ENCODE measurements around the gene DHRSX.
"Not testable (repeated sequence)": the region's sequence is repeated elsewhere in the genome, so short reads cannot be mapped to it uniquely, and the experiment has no call there.

DHRSX gene

DNA sequence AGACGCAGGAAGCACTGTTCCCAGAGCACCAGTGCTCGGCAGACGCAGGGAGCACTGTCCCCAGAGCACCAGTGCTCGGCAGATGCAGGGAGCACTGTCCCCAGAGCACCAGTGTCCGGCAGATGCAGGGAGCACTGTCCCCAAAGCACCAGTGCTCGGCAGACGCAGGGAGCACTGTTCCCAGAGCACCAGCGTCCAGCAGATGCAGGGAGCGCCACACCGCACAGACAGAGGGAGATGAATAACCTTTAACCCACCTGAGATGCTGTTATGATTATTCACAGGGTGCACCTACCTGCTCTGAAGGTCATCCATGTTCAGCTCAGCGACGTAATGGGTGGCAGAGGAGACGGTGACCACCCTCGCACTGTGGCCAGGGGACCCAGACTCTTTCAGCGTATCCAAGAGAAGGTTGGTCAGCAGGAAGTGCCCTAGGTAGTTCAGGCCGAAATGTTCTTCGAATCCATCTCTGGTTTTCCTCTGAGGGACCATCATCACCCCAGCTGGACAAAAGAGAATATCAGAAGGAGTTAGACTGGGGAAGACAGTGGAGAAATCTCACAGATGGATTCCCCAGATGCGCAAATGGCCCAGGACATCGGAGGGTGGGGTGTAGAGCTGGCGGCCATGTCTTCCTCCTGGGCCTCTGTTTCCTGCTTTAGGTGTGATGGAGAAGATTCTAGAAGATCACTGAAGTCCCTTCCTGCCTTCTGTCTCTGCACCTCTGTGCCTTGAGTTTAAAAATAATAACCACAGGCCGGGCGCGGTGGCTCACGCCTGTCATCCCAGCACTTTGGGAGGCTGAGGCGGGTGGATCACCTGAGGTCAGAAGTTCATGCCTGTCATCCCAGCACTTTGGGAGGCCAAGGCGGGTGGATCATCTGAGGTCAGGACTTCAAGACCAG lies 234.1 kb downstream of the DHRSX start:
- DNase-seq (ENCODE audit: low spot score) = no peak
- no peak for FAIRE-seq

DNA sequence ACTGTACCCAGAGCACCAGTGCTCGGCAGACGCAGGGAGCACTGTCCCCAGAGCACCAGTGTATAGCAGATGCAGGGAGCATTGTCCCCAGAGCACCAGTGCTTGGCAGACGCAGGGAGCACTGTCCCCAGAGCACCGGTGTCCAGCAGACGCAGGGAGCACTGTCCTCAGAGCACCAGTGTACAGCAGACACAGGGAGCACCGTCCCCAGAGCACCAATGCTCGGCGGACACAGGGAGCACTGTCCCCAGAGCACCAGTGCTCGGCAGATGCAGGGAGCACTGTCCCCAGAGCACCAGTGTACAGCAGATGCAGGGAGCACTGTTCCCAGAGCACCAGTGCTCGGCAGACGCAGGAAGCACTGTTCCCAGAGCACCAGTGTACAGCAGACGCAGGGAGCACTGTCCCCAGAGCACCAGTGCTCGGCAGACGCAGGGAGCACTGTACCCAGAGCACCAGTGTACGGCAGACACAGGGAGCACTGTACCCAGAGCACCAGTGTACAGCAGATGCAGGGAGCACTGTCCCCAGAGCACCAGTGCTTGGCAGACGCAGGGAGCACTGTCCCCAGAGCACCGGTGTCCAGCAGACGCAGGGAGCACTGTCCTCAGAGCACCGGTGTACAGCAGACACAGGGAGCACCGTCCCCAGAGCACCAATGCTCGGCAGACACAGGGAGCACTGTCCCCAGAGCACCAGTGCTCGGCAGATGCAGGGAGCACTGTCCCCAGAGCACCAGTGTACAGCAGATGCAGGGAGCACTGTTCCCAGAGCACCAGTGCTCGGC lies 234.9 kb downstream of the DHRSX start:
- DNase-seq (ENCODE audit: low spot score); FAIRE-seq: not testable (repeated sequence)

DNA sequence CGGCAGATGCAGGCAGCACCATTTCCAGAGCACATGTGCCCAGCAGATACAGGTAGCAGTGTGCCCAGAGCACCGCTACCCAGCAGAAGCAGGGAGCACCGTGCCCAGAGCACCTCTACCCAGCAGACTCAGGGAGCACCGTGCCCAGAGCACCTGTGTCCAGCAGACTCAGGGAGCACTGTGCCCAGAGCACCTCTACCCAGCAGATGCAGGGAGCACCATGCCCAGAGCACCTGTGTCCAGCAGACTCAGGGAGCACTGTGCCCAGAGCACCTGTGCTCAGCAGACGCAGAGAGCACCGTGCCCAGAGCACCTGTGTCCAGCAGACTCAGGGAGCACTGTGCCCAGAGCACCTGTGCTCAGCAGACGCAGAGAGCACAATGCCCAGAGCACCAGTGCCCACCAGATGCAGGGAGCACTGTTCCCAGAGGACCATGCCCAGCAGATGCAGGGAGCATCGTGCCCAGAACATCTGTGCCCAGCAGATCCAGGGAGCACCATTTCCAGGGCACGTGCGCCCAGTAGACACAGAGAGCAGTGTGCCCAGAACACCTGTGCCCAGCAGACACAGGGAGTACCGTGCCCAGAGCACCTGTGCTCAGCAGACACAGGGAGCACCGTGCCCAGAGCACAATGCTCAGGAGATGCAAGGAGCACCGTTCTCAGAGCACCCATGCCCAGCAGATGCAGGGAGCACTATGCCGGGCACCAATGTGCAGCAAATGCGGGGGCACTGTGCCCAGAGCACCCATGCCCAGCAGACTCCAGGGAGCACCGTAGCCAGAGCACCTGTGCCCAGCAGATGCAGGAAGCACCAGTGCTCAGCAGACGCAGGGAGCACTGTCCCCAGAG lies 236.4 kb downstream of the DHRSX start:
- DNase-seq (ENCODE audit: low spot score) (no peak), FAIRE-seq (no peak)

DNA sequence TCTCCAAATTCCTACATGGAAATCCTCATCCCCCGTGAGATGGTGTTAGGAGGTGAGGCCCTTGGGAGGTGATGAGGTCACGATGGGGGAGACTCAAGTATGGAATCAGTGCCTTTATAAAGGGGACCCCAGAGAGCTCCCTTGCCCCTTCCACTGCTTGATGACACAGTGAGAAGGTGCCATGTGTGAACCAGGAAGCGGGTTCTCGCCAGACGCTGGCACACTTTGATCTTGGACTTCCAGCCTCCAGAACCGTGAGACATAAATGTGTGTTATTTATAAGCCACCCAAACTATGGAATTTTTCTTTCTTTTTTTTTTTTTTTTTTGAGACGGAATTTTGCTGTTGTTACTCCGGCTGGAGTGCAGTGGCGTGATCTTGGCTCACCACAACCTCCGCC lies 237.6 kb downstream of the DHRSX start:
- FAIRE-seq = no peak

DNA sequence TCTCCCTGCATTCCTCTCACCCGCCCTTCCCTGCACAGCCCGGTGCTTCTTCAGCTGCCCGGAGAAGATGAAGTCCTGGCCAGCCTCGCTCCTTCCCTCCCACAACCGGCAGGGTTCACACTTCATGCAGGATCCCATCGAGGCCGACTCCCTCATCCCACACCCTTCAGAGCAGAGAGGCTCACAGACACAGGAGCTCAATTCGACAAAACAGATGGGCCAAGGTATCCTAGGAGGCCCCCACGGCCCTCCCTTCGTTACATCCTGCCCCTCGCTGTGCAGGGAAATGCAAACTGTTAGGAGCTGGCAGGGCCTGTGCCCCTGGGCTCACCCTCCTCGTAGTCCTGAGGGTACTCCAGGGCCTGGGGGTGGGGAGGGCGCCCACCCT lies 238.1 kb downstream of the DHRSX start:
- no peak for FAIRE-seq
- DNase-seq (ENCODE audit: low spot score) = no peak

More for the DNA sequence above, 237.6 kb downstream of the DHRSX start:
- no peak for DNase-seq (ENCODE audit: low spot score)

DNA sequence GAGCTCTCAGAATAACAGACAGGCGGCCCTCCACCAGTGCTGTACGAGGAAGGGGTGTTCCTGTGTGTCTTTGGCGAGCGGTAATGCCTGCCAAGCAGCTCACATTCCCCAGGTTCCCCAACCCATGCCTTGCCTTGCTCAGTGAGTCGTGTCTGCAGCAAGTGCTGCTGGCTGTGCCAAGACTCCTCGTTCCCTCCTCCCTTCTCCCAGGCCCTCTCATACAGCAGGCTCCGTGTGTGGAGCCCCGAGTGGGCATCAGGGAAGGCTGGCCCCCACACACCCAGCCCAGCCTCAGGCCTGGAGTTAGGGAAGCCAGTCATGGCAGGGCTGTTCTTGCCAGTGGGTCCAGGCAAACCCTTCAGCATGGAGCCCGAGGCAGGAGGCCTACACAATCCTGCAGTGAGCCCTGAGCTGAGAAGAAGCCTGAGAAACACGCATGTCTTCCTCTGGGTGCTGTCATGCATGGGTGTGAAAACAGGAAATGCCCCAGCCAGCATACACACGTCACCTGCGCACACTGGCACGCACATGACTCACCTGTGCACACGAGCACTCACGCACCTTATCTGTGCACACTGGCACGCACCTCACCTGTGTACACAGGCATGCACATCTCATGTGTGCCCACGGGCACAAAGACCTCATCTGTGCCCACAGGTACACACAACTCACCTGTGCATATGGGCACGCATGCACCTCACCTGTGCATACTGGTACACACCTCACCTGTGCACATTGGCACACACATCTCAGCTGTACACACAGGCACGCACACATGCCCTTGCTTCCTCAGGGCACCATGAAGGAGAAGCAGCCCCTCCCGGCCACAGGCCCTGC lies 238.7 kb downstream of the DHRSX start:
- DNase-seq (ENCODE audit: low spot score) (no peak), FAIRE-seq (no peak)

DNA sequence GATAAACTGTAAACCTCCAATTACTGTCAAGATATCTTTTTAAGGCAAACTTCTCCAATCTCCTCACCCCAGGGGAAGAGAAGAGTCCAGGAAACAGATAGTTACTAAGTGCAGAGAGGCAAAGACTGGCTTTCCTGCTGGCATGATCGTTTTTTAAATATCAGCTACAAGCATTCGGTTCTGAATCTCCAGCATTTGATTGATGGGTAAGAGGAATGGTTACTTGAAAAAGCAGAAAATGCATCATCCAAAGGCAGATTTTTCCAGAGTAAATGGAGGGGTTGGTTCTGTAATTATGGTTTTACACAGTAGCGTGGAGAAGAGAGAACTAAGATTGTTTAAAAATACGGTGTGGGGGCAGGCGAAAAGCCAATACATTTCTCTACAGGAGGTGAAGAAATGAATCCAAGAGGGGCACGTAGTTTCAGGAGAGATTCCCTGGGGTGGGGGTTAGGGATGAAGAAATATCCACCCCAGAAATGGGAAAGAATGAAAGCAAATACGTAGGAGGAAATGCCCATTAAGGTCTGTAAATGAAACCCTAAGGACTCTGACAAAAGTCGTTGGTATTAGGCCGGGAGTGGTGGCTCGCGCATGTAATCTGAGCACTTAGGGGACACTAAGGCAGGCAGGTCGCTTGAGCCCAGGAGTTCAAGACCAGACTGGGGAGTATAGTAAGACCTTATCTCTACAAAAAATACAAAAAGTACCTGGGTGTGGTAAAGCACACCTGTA lies 248.3 kb downstream of the DHRSX start:
- FAIRE-seq (no peak), DNase-seq (ENCODE audit: low spot score) (no peak)

DNA sequence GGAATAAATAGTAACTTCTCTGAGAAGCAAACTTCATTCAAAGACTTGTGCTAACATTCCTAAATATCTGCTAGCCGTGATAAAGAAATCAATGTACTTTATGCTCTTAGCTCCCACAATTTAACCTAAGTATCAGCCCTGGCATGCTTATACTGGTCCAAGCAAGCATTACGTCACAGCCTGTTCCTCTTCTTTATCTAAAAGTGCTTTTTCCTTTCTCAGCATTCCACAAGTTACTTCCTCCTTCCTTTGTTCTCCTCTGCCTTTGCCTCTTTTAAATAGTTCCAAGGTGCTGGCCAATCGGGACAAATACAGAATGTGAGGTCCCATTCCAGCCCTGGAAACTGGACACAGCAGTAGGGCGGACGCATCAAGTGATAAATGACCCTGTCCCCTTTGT lies 249.6 kb downstream of the DHRSX start:
- FAIRE-seq = no peak
- no peak for DNase-seq (ENCODE audit: low spot score)

DNA sequence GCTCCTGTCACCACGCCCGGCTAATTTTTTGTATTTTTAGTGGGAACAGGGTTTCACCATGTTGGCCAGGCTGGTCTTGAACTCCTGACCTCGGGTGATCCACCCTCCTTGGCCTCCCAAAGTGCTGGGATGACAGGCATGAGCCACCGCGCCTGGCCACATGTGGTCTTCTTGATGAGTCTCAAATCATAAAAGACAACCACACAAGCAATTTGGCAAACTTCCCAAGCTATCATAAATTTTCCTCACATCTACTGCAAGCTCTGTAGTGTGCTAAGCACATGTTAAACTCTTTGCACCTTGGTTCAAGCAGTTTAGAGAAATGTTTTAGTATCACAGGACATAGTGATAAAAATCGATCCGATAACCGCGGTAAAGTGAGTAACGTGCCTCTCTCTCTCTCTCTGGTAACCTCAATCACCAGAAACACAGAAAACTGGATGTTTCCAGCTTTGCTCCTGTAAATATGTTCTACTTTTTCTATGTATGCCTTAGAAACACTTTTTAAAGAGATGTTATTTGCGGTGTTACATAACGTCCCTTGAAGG lies 256.8 kb downstream of the DHRSX start:
- no peak for FAIRE-seq
- DNase-seq (ENCODE audit: low spot score) = no peak

DNA sequence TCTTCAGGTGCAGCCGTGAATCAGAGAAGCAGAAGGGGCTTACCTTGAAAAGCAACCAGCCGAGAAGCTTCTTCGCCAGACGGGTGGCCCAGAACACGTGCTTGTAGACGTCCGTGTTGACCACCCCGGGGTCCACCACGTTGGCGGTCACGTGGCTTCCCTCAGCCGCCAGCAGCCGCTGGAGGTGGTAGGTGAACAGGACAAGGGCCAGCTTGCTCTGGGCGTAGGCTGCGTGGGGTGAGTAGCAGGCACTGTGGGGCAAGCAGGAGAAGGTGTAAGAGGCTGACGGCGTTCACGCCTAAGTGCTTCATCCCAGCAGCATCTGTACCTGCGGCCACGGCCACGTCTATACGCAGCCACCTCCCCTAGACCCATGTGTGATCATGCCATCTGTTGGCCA lies 257.8 kb downstream of the DHRSX start:
- DNase-seq (ENCODE audit: low spot score) (no peak), FAIRE-seq (no peak)

DNA sequence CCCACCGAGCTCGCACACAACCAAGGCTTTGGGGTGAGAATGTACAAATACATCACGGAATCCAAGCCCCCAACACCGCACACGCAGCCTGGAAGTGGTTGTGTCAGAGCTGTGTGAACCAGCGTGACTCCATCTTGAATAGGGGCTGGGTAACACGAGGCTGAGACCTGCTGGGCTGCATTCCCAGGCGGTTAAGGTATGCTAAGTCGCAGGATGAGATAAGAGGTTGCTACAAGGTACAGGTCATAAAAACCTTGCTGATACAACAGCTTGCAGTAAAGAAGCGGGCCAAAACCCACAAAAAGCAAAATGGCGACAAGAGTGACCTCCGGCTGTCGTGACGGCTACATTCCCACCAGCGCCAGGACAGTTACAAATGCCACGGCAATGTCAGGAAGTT lies 258.4 kb downstream of the DHRSX start:
- FAIRE-seq (no peak), DNase-seq (ENCODE audit: low spot score) (no peak)

DNA sequence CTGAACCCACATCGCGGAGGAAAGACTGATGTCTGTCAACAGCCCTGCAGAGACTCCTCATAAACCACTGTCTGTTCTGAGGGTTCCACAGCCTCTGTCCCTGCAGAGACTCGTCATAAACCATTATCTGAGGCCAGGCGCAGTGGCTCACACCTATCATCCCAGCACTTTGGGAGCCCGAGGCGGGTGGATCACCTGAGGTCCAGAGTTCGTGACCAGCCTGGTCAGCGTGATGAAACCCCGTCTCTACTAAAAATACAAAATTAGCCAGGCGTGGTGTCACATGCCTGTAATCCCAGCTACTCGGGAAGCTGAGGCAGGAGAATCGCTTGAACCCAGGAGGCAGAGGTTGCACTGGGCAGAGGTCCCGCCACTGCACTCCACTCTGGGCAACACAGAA lies 259.3 kb downstream of the DHRSX start:
- FAIRE-seq = not testable (repeated sequence)

DNA sequence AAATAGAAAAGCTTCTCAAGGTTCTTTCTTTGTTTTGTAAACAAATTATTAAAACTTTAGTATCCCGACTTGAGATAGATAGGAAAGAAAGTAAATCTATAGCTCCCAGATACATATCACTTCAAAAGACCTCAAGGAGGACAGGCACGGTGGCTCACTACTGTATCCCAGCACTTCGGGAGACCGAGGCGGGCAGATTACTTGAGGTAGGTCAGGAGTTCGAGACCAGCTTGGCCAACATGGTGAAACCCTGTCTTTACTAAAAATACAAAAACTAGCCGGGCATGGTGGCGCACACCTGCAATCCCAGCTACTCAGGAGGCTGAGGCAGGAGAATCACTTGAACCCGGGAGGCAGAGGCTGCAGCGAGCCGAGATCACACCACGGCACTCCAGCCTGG lies 260.0 kb downstream of the DHRSX start:
- FAIRE-seq = not testable (repeated sequence)

More for the DNA sequence above, 259.3 kb downstream of the DHRSX start:
- DNase-seq (ENCODE audit: low spot score) = not testable (repeated sequence)

DNA sequence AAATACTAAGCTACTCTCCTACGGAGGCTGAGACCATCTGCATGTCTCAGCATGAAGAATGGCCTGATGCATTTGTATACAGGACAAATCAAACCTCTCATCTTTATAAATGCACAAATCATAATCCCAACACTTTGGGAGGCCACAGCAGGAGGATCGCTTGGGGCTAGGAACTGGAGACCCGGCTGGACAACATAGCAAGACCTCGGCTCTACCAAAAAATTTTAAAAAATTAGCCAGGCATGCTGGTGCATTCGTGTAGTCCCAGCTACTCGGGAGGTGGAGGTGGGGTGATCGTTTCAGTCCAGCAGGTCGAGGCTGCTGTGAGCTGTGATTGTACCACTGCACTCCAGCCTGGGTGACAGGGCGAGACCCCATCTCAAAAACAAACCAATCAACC lies 262.8 kb downstream of the DHRSX start:
- FAIRE-seq (no peak), DNase-seq (ENCODE audit: low spot score) (no peak)

More for the DNA sequence above, 260.0 kb downstream of the DHRSX start:
- DNase-seq (ENCODE audit: low spot score) = not testable (repeated sequence)

DNA sequence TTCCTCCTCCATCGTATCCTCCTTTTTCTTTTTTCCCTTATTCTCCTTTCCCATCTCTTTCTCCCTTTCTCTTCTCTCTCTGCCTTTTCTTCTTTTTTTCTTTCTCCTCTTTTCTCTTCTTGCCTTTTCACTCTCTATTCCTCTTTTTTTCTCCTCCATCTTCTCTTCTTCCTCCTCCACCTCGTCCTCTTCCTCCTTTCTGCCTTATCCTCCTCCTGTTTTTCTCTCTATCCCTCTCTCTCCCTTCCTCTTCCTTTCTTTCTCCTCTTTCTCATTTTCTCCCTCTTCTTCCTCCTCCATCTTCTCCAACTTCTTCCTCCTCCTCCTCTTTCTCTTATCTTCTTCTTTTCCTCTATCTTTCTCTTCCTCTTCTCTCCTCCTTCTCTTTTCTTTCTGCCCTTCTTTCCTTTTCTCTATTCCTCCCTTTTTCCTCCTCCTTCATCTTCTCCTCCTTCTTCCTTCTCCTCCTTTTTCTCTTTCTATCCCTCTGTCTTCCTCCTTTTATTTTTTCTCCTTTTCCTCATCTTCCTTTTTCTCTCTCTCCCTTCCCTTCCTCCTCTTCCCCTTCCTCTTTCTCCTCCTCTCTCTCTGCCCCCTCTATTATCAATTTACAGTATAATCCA lies 269.1 kb downstream of the DHRSX start:
- DNase-seq (ENCODE audit: low spot score) = no peak
- FAIRE-seq = no peak

DNA sequence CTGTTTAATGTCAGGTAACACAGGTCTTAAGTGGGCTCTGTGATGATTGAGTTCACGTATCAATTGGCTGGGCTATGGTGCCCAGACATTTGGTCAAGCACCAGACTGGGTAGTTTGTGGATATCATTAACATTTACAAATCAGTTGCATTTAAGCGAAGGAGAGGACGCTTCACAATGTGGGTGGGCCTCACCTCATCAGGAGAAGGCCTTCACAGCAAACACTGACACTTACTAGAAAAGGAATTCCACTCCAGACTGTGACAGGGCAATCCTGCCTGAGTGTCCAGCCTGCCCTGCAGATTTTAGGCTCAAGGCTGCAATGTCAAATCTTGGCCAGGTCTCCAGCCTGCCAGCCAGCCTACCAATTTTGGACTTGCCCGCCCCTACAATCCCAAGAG lies 270.3 kb downstream of the DHRSX start:
- no peak for FAIRE-seq
- no peak for DNase-seq (ENCODE audit: low spot score)

DNA sequence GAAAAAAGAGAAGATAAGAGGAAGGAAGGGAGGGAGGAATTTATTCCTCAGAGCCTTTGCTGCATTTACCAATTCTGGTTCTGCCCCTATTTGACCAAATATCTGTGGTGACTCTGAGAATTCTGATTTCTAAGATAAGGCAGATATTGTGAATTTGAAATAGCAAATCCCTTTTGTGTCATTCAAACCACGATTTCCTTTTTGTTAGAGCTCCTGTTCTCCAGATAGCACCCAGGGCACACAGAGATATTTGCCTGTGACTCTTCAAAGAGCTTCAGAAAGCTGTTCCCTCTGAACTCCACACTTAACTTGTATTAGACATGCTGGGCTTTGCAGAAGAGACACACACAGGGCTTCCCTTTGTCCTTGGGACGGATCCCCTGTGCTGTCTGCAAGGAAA lies 272.2 kb downstream of the DHRSX start:
- DNase-seq (ENCODE audit: low spot score) = no peak

DNA sequence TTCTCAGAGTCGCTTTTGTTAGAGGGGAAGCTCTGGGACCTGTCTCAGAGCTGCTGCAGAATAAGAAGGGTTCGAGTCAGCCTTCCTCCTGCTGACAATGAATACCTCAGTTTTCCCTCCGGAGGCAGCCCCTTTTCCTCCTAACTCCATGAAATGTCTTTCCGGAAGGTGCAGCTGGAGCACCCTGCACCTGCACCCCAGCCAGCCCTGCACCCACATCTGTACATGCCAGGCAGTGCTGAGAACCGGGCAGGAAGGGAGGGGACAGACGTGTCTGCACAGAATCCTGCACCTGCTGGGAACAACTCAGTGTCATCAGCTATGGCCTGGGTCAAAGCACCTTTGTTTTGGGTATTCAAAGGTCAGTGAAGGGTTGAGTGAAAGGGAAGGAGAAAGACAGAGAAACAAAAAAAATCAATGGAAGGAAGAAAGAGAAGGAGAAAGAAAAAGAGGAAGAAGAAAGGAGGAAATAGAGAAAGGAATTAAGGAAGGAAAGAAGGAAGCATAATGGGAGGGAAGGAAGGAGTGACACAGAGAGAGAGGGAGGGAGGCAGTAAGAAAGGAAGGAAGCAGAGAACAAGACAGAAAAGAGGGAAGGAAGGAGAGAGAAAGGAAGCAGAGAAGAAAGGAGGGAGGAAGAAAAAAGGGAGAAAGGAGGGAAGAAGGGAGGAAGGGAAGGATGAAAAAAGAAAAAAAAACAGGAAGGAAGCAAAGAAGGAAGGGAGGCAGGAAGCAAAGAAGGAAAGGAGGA lies 273.7 kb downstream of the DHRSX start:
- DNase-seq (ENCODE audit: low spot score) = no peak
- no peak for FAIRE-seq

More for the DNA sequence above, 272.2 kb downstream of the DHRSX start:
- FAIRE-seq = no peak

All from RCC 7860 (cell line).